ENCODE measurements around the gene ZP1. TPM values are rescaled to one million over a fixed set of nuclear protein-coding genes. Genes with fewer than 3 reads are reported as not detected.

ZP1 gene
- total and polyA plus RNA-seq, 2 of the 13 experiments (the other 11 are each of a cell fraction or from before 2014, with no cell fraction given): 0.16 TPM; not detected in 1

DNA sequence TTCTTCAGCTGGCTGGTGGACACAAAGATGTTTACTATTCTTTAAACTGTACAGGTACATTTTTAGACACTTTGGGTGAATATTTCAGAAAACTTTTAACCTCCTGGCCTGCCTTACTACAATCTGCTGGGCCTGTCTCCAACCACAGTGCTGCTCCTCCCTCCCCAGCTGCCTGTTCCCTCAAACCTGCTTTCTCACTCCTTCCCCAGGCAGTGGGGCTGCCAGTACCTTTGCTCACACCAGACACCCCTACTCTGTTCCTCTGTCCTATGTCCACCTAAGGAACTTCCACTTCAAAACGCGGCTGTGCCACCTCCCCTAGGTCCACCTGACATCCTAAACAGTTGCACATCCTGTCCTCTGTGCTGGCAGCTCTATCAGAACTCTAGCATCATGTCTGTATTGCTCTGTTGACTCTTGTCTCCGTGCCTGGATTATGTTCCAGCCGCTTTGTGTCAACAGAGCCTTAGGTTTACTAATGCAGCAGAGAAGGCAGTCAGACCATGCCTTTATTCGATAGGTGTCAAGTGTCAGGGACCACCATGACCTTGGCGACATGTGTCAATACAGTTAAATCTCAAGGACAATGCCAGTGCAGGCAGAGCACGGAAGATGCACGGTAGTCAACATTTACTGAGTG, 13.4 kb downstream of the ZP1 start (continued):
- TF ChIP-seq SRSF9 (IDR thresholded peaks at IDR 0.05; ENCODE audit: borderline replicate concordance, insufficient read depth, low read depth, low read length, poor library complexity, severe bottlenecking): no peak
- TF ChIP-seq, protein P1, sequence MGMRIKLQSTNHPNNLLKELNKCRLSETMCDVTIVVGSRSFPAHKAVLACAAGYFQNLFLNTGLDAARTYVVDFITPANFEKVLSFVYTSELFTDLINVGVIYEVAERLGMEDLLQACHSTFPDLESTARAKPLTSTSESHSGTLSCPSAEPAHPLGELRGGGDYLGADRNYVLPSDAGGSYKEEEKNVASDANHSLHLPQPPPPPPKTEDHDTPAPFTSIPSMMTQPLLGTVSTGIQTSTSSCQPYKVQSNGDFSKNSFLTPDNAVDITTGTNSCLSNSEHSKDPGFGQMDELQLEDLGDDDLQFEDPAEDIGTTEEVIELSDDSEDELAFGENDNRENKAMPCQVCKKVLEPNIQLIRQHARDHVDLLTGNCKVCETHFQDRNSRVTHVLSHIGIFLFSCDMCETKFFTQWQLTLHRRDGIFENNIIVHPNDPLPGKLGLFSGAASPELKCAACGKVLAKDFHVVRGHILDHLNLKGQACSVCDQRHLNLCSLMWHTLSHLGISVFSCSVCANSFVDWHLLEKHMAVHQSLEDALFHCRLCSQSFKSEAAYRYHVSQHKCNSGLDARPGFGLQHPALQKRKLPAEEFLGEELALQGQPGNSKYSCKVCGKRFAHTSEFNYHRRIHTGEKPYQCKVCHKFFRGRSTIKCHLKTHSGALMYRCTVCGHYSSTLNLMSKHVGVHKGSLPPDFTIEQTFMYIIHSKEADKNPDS (CRISPR knock-in tag; IDR thresholded peaks at IDR 0.05): 0 out of 2 replicates have a peak, but pooled peaks have one; percentile 46
- TF ChIP-seq FOXA3 (CRISPR knock-in tag; IDR thresholded peaks at IDR 0.05): peak; percentile 100
- 0 out of 2 replicates have a peak, but pooled peaks have one; percentile 75 for TF ChIP-seq TBP (CRISPR knock-in tag; IDR thresholded peaks at IDR 0.05)
- TF ChIP-seq ZFP82 (CRISPR knock-in tag; IDR thresholded peaks at IDR 0.05; ENCODE audit: borderline replicate concordance): no peak
- peak; percentile 95 for TF ChIP-seq NCOA2 (CRISPR knock-in tag; IDR thresholded peaks at IDR 0.05)

DNA sequence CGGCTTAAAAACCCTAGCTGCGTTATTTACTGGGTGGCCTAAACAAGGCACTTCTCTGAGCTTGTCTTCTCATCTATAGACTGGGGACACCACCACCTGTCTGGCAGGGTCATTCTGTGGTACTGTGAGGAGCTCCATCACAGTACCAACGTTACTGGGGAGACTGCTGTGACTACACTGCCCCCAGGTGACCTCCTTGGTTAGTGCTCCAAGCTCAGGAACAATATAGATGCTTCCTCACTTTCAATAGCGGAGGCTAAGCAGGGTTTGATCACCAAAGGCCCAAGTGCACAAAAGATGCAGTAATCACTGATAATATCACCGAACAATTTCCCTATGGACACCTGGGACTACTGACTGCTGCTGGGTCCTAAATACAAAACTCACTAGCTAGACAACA, 20.2 kb downstream of the ZP1 start:
- Histone ChIP-seq H2AFZ (ENCODE audit: low read length) (no peak overlapping the region), H3K27me3 (ENCODE audit: control insufficient read depth in 1 of 2, insufficient read depth in 2 of 2, low read length in 2 of 2) (no peaks in the 10 kb centered on the region), H3K27ac (ENCODE audit: extremely low read length, insufficient read depth, low read length) (no peak overlapping the region), H3K9me3 (ENCODE audit: low read length) (no peaks in the 10 kb centered on the region), H3K4me1 (ENCODE audit: insufficient read depth, low read length) (no peaks in the 10 kb centered on the region), H3K4me3 (replicated peaks in 1 of 3; ENCODE audit: insufficient read depth in 1 of 3, low read depth in 2 of 3, low read length in 3 of 3) (no peak overlapping the region), H3K9ac (ENCODE audit: insufficient read depth, low read depth, low read length) (no peak overlapping the region), H3K4me2 (ENCODE audit: low read depth, low read length) (no peak overlapping the region), H4K20me1 (ENCODE audit: insufficient read depth, low read length) (no peaks in the 10 kb centered on the region), H3K79me2 (ENCODE audit: insufficient read depth, low read length) (no peaks in the 10 kb centered on the region), H3K36me3 (replicated peaks in 1 of 2; ENCODE audit: control insufficient read depth in 1 of 2, insufficient read depth in 2 of 2, low read length in 2 of 2) (peaks cover 2 to 10% of the 10 kb centered on the region in 2 experiments; a peak in 3 of 5 replicates)
- peak; percentile 90 for FAIRE-seq
- intact Hi-C loops (cut with micrococcal nuclease; ENCODE audit: unreplicated experiment): loop anchor here (1.0 to 5.0 kb wide), 2 partner anchors 56 to 110 kb away; no protein-coding TSS in a partner anchor
- WGBS (ENCODE audit: low lambda C conversion rate): 75% methylated on average over 2 of the region's 5 CpGs
- CTCF ChIA-PET (ENCODE audit: low intra/inter-chr PET ratio, low total read pairs): interaction anchor here (0.8 to 4.3 kb wide), 5 partner anchors 12 to 112 kb away, joined by 3 to 81 read pairs (median 4); no protein-coding TSS in a partner anchor
- DNase-seq (ENCODE audit: low spot score): peak; percentile 66
- POLR2A ChIA-PET: interaction anchor here (1.0 to 1.6 kb wide), 5 partner anchors 12 to 56 kb away, joined by 3 to 13 read pairs (median 4); partner anchors contain the start of gene PRPF19
- ATAC-seq: peak; percentile 98
- in situ Hi-C loops (cut with HindIII; ENCODE audit: extremely low pct_ligation_motif_present, low pct_unique_long_range_greater_than_20kb): no loop called here
- BruUV-seq (replicated peaks): no TSS peak
- TF ChIP-seq ZNF616 (CRISPR knock-in tag; IDR thresholded peaks at IDR 0.05; ENCODE audit: low read depth) (0 out of 2 replicates have a peak, but pooled peaks have one; percentile 68), SSRP1 (CRISPR knock-in tag; IDR thresholded peaks at IDR 0.05) (0 out of 2 replicates have a peak, but pooled peaks have one; percentile 44), BHLHE40 (IDR thresholded peaks at IDR 0.05; ENCODE audit: low read length) (0 out of 2 replicates have a peak, but pooled peaks have one; percentile 23), ZFP1 (CRISPR knock-in tag; IDR thresholded peaks at IDR 0.05) (0 out of 2 replicates have a peak, but pooled peaks have one; percentile 22), FOXO1 (CRISPR knock-in tag; IDR thresholded peaks at IDR 0.05) (peak; percentile 37; the same call in 1 of the 2 replicates), HNRNPLL (IDR thresholded peaks at IDR 0.05; ENCODE audit: low read depth, low read length, poor library complexity, severe bottlenecking) (no peak), XRCC5 (optimal IDR thresholded peaks at IDR 0.05; ENCODE audit: low read length) (peak; percentile 69), ZKSCAN1 (IDR thresholded peaks at IDR 0.05; ENCODE audit: low read length) (no peak), RXRB (CRISPR knock-in tag; IDR thresholded peaks at IDR 0.05; ENCODE audit: borderline replicate concordance) (peak; percentile 27; the same call in 1 of the 2 replicates), ZNF792 (CRISPR knock-in tag; IDR thresholded peaks at IDR 0.05) (no peak), KAT8 (CRISPR knock-in tag; IDR thresholded peaks at IDR 0.05) (peak; percentile 35; the same call in 1 of the 2 replicates), ZNF292 (CRISPR knock-in tag; IDR thresholded peaks at IDR 0.05; ENCODE audit: borderline replicate concordance, low read depth) (no peak), SMC3 (IDR thresholded peaks at IDR 0.05; ENCODE audit: low read length) (peak; percentile 98), SOX5 (CRISPR knock-in tag; IDR thresholded peaks at IDR 0.05; ENCODE audit: borderline replicate concordance) (0 out of 2 replicates have a peak, but pooled peaks have one; percentile 20), SKI (IDR thresholded peaks at IDR 0.05; ENCODE audit: partially characterized antibody) (no peak)
- TF ChIP-seq, protein P2, sequence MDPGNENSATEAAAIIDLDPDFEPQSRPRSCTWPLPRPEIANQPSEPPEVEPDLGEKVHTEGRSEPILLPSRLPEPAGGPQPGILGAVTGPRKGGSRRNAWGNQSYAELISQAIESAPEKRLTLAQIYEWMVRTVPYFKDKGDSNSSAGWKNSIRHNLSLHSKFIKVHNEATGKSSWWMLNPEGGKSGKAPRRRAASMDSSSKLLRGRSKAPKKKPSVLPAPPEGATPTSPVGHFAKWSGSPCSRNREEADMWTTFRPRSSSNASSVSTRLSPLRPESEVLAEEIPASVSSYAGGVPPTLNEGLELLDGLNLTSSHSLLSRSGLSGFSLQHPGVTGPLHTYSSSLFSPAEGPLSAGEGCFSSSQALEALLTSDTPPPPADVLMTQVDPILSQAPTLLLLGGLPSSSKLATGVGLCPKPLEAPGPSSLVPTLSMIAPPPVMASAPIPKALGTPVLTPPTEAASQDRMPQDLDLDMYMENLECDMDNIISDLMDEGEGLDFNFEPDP (CRISPR knock-in tag; conservative IDR thresholded peaks at IDR 0.05): no peak
